Activated CD4-positive, alpha-beta T cell treated with anti-CD3 and anti-CD28 coated beads, Interleukin-2, amount 10 ng/mL, durations not matched to agents 24 days and 14 days (primary cell): ENCODE data around the gene ZBTB14. TPM values are rescaled to one million over a fixed set of nuclear protein-coding genes. Genes with fewer than 3 reads are reported as not detected.
A peak's percentile ranks its signal among the peaks of the same experiment; 100 is the strongest.

ENCODE experiments used
- DNase-seq: peaks from one replicate; pipeline ENCODE4 v3.0.0; 2022
- H3K27ac Mint-ChIP-seq: one replicate; pipeline ENCODE4 v1.8.0; 2022; ENCODE audit warnings: mild to moderate bottlenecking, mixed read lengths
- H3K27me3 Mint-ChIP-seq: one replicate; pipeline ENCODE4 v1.8.0; 2022; ENCODE audit warnings: mixed read lengths
- H3K36me3 Mint-ChIP-seq: one replicate; pipeline ENCODE4 v1.8.0; 2022; ENCODE audit warnings: low read depth, mild to moderate bottlenecking, mixed read lengths
- H3K4me1 Mint-ChIP-seq: one replicate; pipeline ENCODE4 v1.8.0; 2021; ENCODE audit warnings: mixed read lengths
- H3K4me3 Mint-ChIP-seq: one replicate; pipeline ENCODE4 v1.8.0; 2022; ENCODE audit warnings: mild to moderate bottlenecking, moderate library complexity, mixed read lengths
- H3K9me3 Mint-ChIP-seq: one replicate; pipeline ENCODE4 v1.8.0; 2021; ENCODE audit warnings: mixed read lengths
- intact Hi-C: fragments of 100-400 bp; cut with micrococcal nuclease; formaldehyde crosslinking; loops from one replicate; pipeline ENCODE4 v1.15.1; 2023
- total RNA-seq: library from RNA; stranded (reverse); gene quantifications from 2 replicates; pipeline ENCODE4 v1.2.3, GENCODE V29; 2022

ZBTB14 gene
- total RNA-seq, 1 donor from 2014 or later, result 20.4 TPM

DNA sequence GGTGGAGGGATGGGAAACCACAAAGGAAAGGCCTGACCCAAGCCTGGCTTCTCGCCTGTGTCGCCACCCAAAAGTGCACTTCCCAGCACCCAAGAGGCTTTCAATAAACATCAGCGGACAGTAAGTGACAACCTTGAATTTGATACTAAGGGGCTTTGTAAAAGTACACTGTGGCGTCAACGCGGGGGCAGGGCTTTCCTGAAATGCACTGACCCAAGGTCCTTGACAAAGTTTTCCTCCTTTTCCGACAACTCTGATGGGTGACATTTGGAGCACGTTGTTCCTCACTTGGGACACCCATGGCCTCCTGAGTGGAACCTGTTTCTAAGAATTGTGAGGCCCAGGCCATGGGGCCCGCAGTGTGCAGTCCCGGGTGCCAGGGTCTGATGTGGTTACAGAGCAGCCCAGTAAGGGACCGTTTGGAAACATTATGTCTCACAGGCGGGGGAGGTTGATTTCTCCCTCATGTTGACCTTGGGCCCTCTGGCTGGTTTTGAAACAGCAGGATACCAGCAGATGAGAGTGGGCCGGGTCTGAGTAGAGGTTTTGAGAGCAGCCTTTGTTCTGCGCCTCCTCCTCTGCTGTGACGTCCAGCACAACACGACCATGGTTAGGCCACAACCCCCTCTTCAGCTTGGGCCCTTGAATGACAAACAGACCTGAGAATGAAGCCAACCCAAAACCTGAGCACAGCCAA is 2.8 kb upstream of the ZBTB14 start:
- Mint-ChIP-seq H3K4me3 (no peak overlapping the region), H3K9me3 (no peaks in the 10 kb centered on the region), H3K27me3 (peaks cover 33% of the 10 kb centered on the region), H3K27ac (no peak overlapping the region), H3K36me3 (peaks cover 2% of the 10 kb centered on the region), H3K4me1 (peaks cover 26% of the 10 kb centered on the region)
- intact Hi-C loops, result loop anchor here (5.0 to 10.0 kb wide), 2 partner anchors 156 to 1851 kb away; no protein-coding TSS in a partner anchor
- no peak for DNase-seq

DNA sequence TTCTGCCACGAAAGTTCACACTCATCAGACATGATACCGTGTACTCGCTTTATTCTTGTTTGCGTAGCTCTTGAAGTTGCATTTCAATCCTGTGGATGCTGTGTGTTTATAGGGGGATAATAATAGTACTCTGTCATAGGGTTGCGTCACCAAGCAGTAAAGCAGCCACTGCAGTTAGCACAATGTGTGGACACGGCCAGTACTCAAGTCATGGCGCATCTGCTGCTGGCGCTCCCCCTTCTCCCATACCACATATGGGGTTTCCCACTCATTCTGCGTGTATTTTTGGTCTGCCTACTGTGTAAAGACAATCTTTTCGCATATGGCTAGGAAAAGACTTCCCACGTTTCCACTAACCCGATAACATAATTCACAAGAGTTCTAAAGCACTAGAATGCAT is 2.1 kb upstream of the ZBTB14 start:
- intact Hi-C loops, result loop anchor here (5.0 to 10.0 kb wide), 2 partner anchors 157 to 1850 kb away; no protein-coding TSS in a partner anchor
- Mint-ChIP-seq H3K4me1 (peaks cover 32% of the 10 kb centered on the region), H3K9me3 (no peaks in the 10 kb centered on the region), H3K36me3 (peaks cover 8% of the 10 kb centered on the region), H3K4me3 (no peak overlapping the region), H3K27me3 (peaks cover 27% of the 10 kb centered on the region), H3K27ac (no peak overlapping the region)
- no peak for DNase-seq

DNA sequence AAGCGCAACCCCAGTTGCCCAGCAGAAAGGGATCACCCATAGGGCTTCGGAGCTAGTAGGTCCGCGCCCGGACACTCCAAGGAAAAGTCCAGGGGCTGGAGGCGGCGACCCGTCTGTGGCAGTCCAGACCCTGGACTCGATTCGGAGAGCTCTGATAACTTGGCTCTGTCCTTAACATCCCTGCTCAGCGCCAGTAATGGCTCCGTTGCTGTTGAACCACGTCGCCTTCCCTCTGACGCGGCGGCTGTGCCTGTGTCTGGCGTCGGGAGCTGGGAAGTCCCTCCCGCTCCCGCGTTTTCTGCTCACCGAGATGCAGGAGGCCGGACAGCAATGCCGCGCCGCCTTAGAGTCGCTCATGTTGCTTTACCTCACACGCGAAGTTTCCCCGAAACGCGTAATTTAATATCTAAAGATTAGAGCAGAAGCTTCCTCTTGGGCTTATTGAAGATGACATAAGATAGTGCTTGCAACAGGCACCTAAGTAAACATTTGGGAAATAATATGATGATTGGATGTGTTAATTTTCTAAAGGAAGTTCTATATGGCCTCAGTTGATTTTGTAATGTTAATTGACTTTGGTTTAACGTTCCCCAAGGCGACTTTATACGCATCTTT is 1.3 kb upstream of the ZBTB14 start:
- Mint-ChIP-seq H3K27me3 (peaks cover 20% of the 10 kb centered on the region), H3K4me3 (peak overlapping the region; percentile 95), H3K9me3 (no peaks in the 10 kb centered on the region), H3K36me3 (peaks cover 13% of the 10 kb centered on the region), H3K4me1 (peaks cover 32% of the 10 kb centered on the region), H3K27ac (peak overlapping the region; percentile 98)
- intact Hi-C loops, result loop anchor here (1.0 to 10.0 kb wide), 4 partner anchors 13 to 1850 kb away; no protein-coding TSS in a partner anchor
- peak; percentile 89 for DNase-seq

GRCh38 chr18:5295981-5296705 is 617 bp upstream of the ZBTB14 start:
- H3K27me3 Mint-ChIP-seq, result peaks cover 17% of the 10 kb centered on the region
- peak overlapping the region; percentile 95 for H3K4me3 Mint-ChIP-seq
- DNase-seq, result peak; percentile 97
- H3K36me3 Mint-ChIP-seq, result peaks cover 20% of the 10 kb centered on the region
- no peaks in the 10 kb centered on the region for H3K9me3 Mint-ChIP-seq
- peak overlapping the region; percentile 98 for H3K27ac Mint-ChIP-seq
- intact Hi-C loops, result loop anchor here (1.0 to 10.0 kb wide), 4 partner anchors 14 to 1849 kb away; no protein-coding TSS in a partner anchor
- H3K4me1 Mint-ChIP-seq, result peaks cover 34% of the 10 kb centered on the region

- Mint-ChIP-seq H3K4me3 (peak overlapping the region; percentile 88), H3K36me3 (peaks cover 33% of the 10 kb centered on the region), H3K4me1 (peaks cover 37% of the 10 kb centered on the region)
Observed at GRCh38 chr18:5294457-5295230, 882 bp downstream of the ZBTB14 start.

GRCh38 chr18:5294113-5294456 is 1.4 kb downstream of the ZBTB14 start:
- peaks cover 37% of the 10 kb centered on the region for H3K4me1 Mint-ChIP-seq
- H3K9me3 Mint-ChIP-seq, result no peaks in the 10 kb centered on the region
- peak overlapping the region; percentile 88 for H3K4me3 Mint-ChIP-seq
- no peak for DNase-seq
- H3K27me3 Mint-ChIP-seq, result peaks cover 6% of the 10 kb centered on the region
- intact Hi-C loops, result loop anchor here (1.0 to 10.0 kb wide), 2 partner anchors 12 to 161 kb away; no protein-coding TSS in a partner anchor
- peak overlapping the region; percentile 97 for H3K27ac Mint-ChIP-seq
- H3K36me3 Mint-ChIP-seq, result peaks cover 33% of the 10 kb centered on the region

More at GRCh38 chr18:5294457-5295230, 882 bp downstream of the ZBTB14 start:
- no peaks in the 10 kb centered on the region for H3K9me3 Mint-ChIP-seq
- intact Hi-C loops, result loop anchor here (1.0 to 10.0 kb wide), 3 partner anchors 12 to 1847 kb away; no protein-coding TSS in a partner anchor
- H3K27ac Mint-ChIP-seq, result peak overlapping the region; percentile 97
- DNase-seq, result peak; percentile 89
- peaks cover 11% of the 10 kb centered on the region for H3K27me3 Mint-ChIP-seq

DNA sequence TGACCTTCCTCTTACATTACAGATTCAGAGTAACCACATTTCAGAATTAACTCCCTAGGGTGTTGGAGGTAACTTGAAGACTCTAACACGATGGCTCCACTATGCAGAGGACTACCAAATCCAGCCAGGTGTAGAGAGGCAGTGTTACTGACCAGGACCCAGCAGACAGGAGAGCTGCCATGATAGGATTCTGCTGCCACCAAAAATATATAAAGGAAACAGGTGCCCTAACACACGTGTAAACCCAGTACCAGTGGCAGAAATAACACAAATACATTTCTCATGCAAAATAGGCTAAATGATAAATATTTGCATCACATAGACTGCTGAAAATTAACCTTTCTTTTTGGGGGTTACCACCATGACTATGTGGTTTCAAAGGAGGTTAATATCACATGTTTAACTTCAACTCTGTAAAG is 7.0 kb downstream of the ZBTB14 start:
- intact Hi-C loops, result no loop called here
- Mint-ChIP-seq H3K9me3 (no peaks in the 10 kb centered on the region), H3K4me1 (peaks cover 15% of the 10 kb centered on the region), H3K4me3 (no peak overlapping the region), H3K27ac (no peak overlapping the region), H3K36me3 (peaks cover 47% of the 10 kb centered on the region), H3K27me3 (no peaks in the 10 kb centered on the region)
- DNase-seq, result no peak

GRCh38 chr18:5287854-5288253 is 7.7 kb downstream of the ZBTB14 start:
- intact Hi-C loops, result no loop called here

GRCh38 chr18:5286525-5286924 is 9.0 kb downstream of the ZBTB14 start:
- Mint-ChIP-seq H3K36me3 (peaks cover 33% of the 10 kb centered on the region), H3K4me1 (peaks cover 11% of the 10 kb centered on the region), H3K9me3 (no peaks in the 10 kb centered on the region), H3K27me3 (no peaks in the 10 kb centered on the region), H3K27ac (no peak overlapping the region), H3K4me3 (no peak overlapping the region)
- intact Hi-C loops, result no loop called here
- DNase-seq, result no peak

More at GRCh38 chr18:5287854-5288253, 7.7 kb downstream of the ZBTB14 start:
- H3K27me3 Mint-ChIP-seq, result no peaks in the 10 kb centered on the region
- peaks cover 11% of the 10 kb centered on the region for H3K4me1 Mint-ChIP-seq
- H3K9me3 Mint-ChIP-seq, result no peaks in the 10 kb centered on the region
- DNase-seq, result no peak
- H3K36me3 Mint-ChIP-seq, result peaks cover 45% of the 10 kb centered on the region
- H3K4me3 Mint-ChIP-seq, result no peak overlapping the region
- no peak overlapping the region for H3K27ac Mint-ChIP-seq

DNA sequence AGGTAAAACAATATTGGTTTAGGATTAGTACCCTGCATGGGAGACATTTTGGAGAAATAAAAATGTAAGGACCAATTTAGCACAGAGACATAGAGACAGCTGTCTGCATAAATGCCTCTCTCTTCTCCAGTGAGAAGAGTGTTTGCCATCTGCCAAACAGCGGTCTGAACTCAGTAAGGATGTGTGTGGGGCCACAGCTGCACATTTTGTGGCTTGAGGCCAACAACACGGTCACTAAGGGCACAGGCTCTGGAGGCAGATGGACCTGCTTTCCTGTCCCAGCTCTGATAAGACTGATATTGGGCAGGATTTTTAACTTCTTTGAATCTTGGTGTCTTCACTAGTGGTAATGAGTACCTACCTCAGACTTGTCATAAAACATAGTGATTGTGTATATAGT is 10.2 kb downstream of the ZBTB14 start:
- Mint-ChIP-seq H3K4me1 (peaks cover 8% of the 10 kb centered on the region), H3K9me3 (no peaks in the 10 kb centered on the region), H3K4me3 (no peak overlapping the region), H3K36me3 (peaks cover 23% of the 10 kb centered on the region), H3K27ac (no peak overlapping the region), H3K27me3 (no peaks in the 10 kb centered on the region)
- intact Hi-C loops, result no loop called here
- no peak for DNase-seq

- no peaks in the 10 kb centered on the region for H3K27me3 Mint-ChIP-seq
- DNase-seq, result no peak
- intact Hi-C loops, result no loop called here
- no peak overlapping the region for H3K4me3 Mint-ChIP-seq
- peaks cover 17% of the 10 kb centered on the region for H3K36me3 Mint-ChIP-seq
- no peaks in the 10 kb centered on the region for H3K9me3 Mint-ChIP-seq
- H3K4me1 Mint-ChIP-seq, result peaks cover 8% of the 10 kb centered on the region
- no peak overlapping the region for H3K27ac Mint-ChIP-seq
Observed at GRCh38 chr18:5284808-5285207, 10.7 kb downstream of the ZBTB14 start.

- no peak overlapping the region for H3K4me3 Mint-ChIP-seq
- DNase-seq, result no peak
- H3K36me3 Mint-ChIP-seq, result peaks cover 7% of the 10 kb centered on the region
- peak overlapping the region; percentile 12 for H3K27ac Mint-ChIP-seq
- no peaks in the 10 kb centered on the region for H3K27me3 Mint-ChIP-seq
- H3K9me3 Mint-ChIP-seq, result peaks cover 6% of the 10 kb centered on the region
- peaks cover 8% of the 10 kb centered on the region for H3K4me1 Mint-ChIP-seq
- intact Hi-C loops, result loop anchor here (1.0 kb wide), 1 partner anchor 12 kb away; no protein-coding TSS in a partner anchor
Observed at GRCh38 chr18:5282770-5283169, 12.8 kb downstream of the ZBTB14 start.

- H3K36me3 Mint-ChIP-seq, result no peaks in the 10 kb centered on the region
- H3K27ac Mint-ChIP-seq, result no peak overlapping the region
- H3K4me1 Mint-ChIP-seq, result no peaks in the 10 kb centered on the region
- DNase-seq, result no peak
- peaks cover 7% of the 10 kb centered on the region for H3K27me3 Mint-ChIP-seq
- intact Hi-C loops, result no loop called here
- peaks cover 14% of the 10 kb centered on the region for H3K9me3 Mint-ChIP-seq
- no peak overlapping the region for H3K4me3 Mint-ChIP-seq
Observed at GRCh38 chr18:5276947-5277346, 18.6 kb downstream of the ZBTB14 start.
